B cell (primary cell): ENCODE data around the gene FBLN2.

ENCODE experiments used
- CTCF ChIP-seq: fragments of 200-600 bp; IDR thresholded peaks from one replicate; pipeline ENCODE4 v1.8.0; 2022; ENCODE audit warnings: antibody characterized with exemption, mild to moderate bottlenecking
- EZH2 ChIP-seq: IDR thresholded peaks from 2 replicates; pipeline ENCODE4 v1.6.1; 2012; ENCODE audit warnings: borderline replicate concordance, low read depth, mild to moderate bottlenecking, moderate library complexity, low read length; ENCODE audit not compliant: insufficient read depth, poor library complexity, severe bottlenecking

- TF ChIP-seq CTCF, result no peak
- no peak for TF ChIP-seq EZH2
Observed at GRCh38 chr3:13561376-13561775, 12.5 kb downstream of the FBLN2 start.
